Endothelial cell of umbilical vein (primary cell): Measurements from ENCODE around the gene SCN11A. TPM values are rescaled to one million over a fixed set of nuclear protein-coding genes. Genes with fewer than 3 reads are reported as not detected.

Source experiments
- BruUV-seq: library from RNA; stranded (reverse); fragments of 400-500 nt; replicated peaks from 2 replicates; lab custom pipeline; 2021; lab: Mats Ljungman, UMichigan
- CTCF ChIA-PET: fragments of 300-600, 350-600 bp; sonication (Branson Sonifier 250); formaldehyde crosslinking; loops from one replicate; lab custom pipeline; 2021; ENCODE audit warnings: antibody characterized with exemption, inconsistent platforms; lab: Charles Lee
- POLR2A ChIA-PET: fragments of 300-600, 350-600 bp; sonication (Branson Sonifier 250); formaldehyde crosslinking; loops from one replicate; lab custom pipeline; 2021; ENCODE audit warnings: antibody characterized with exemption, inconsistent platforms; lab: Charles Lee
- DNase-seq: peaks from one replicate; pipeline ENCODE4 v3.0.0-alpha.2; 2011; ENCODE audit warnings: low read depth, low spot score
- FAIRE-seq: peaks from 2 replicates; lab custom pipeline; 2011; peaks lifted over from hg19 to GRCh38; lab: Jason Lieb, UNC
- H2AFZ ChIP-seq: 2 replicates; pipeline ENCODE4 v1.6.0; 2012; ENCODE audit warnings: low read depth, low read length, control low read depth, inconsistent platforms
- H3K27ac ChIP-seq: 2 replicates; pipeline ENCODE4 v1.5.1; 2011; ENCODE audit warnings: low read depth, mild to moderate bottlenecking, control low read depth, low read length, moderate library complexity; ENCODE audit not compliant: insufficient read depth
- H3K27me3 ChIP-seq, 2 experiments: 2 replicates each; pipeline versions ENCODE4 v1.6.0 to v1.6.1; 2011; ENCODE audit warnings: low read length in 2 of 2, mixed read lengths in 1 of 2; ENCODE audit not compliant: control insufficient read depth in 2 of 2, insufficient read depth in 2 of 2
- H3K36me3 ChIP-seq, 2 experiments: 2 replicates in 1 of 2; 3 replicates in 1 of 2; pipeline ENCODE4 v1.5.1; 2011; ENCODE audit warnings: low read length in 2 of 2, mild to moderate bottlenecking in 1 of 2, moderate library complexity in 1 of 2; ENCODE audit not compliant: control insufficient read depth in 2 of 2, insufficient read depth in 2 of 2; ENCODE audit errors: extremely low read depth in 1 of 2
- H3K4me1 ChIP-seq: 3 replicates; pipeline ENCODE4 v1.5.1; 2011; ENCODE audit warnings: mild to moderate bottlenecking, low read length; ENCODE audit not compliant: control insufficient read depth, insufficient read depth; ENCODE audit errors: extremely low read depth
- H3K4me2 ChIP-seq: 2 replicates; pipeline ENCODE4 v1.6.1; 2011; ENCODE audit warnings: low read length, control low read depth, mixed read lengths; ENCODE audit not compliant: insufficient read depth
- H3K4me3 ChIP-seq, 3 experiments: fragments of 200-600 bp in 1 of 3; sonication (generic), shearing (Covaris generic) in 1 of 3; replicated peaks in 1 of 3; 2 replicates each; pipeline ENCODE4 v1.5.1; 2011 to 2016; ENCODE audit warnings: control low read depth in 3 of 3, low read length in 3 of 3, mild to moderate bottlenecking in 2 of 3, inconsistent platforms in 1 of 3, low read depth in 1 of 3, moderate library complexity in 1 of 3; ENCODE audit not compliant: insufficient read depth in 1 of 3
- H3K79me2 ChIP-seq: 2 replicates; pipeline ENCODE4 v1.6.0; 2012; ENCODE audit warnings: low read length, inconsistent platforms; ENCODE audit not compliant: control insufficient read depth, insufficient read depth
- H3K9ac ChIP-seq: replicated peaks from 2 replicates; pipeline ENCODE3; 2011; ENCODE audit warnings: low read length, control low read depth; ENCODE audit not compliant: insufficient read depth; ENCODE audit errors: extremely low read depth
- H3K9me1 ChIP-seq: replicated peaks from 3 replicates; pipeline ENCODE4 v1.6.0; 2011; ENCODE audit warnings: mild to moderate bottlenecking, low read length; ENCODE audit not compliant: control insufficient read depth, insufficient read depth; ENCODE audit errors: extremely low read depth
- H3K9me3 ChIP-seq: replicated peaks from 2 replicates; pipeline ENCODE4 v1.5.1; 2012; ENCODE audit warnings: low read length, inconsistent platforms; ENCODE audit not compliant: control insufficient read depth, insufficient read depth
- H4K20me1 ChIP-seq: replicated peaks from 2 replicates; pipeline ENCODE3; 2011; ENCODE audit warnings: mild to moderate bottlenecking, low read length; ENCODE audit not compliant: control insufficient read depth, insufficient read depth; ENCODE audit errors: extremely low read depth
- CTCF ChIP-seq, 2 donors: IDR thresholded peaks; 1 replicate in 1 of 2; 2 replicates in 1 of 2; pipeline ENCODE4 v1.5.1; 2011; ENCODE audit warnings: low read length in 2 of 2, mild to moderate bottlenecking in 2 of 2, moderate library complexity in 2 of 2, control low read depth in 1 of 2, inconsistent platforms in 1 of 2, low read depth in 1 of 2; ENCODE audit not compliant: insufficient read depth in 1 of 2; ENCODE audit errors: extremely low read depth in 1 of 2
- EZH2 ChIP-seq: IDR thresholded peaks from 2 replicates; pipeline ENCODE4 v1.6.1; 2012; ENCODE audit warnings: borderline replicate concordance, low read depth, mild to moderate bottlenecking, moderate library complexity, low read length, inconsistent platforms; ENCODE audit not compliant: severe bottlenecking
- FOS ChIP-seq: IDR thresholded peaks from 2 replicates; pipeline ENCODE4 v1.6.1; 2011; ENCODE audit warnings: mild to moderate bottlenecking, low read length, moderate library complexity, borderline replicate concordance; ENCODE audit not compliant: insufficient read depth
- GATA2 ChIP-seq: IDR thresholded peaks from 2 replicates; pipeline ENCODE4 v1.7.0; 2011; ENCODE audit warnings: low read depth, mild to moderate bottlenecking, moderate library complexity, mixed read lengths, low read length; ENCODE audit not compliant: insufficient read length, insufficient read depth
- JUN ChIP-seq: IDR thresholded peaks from 2 replicates; pipeline ENCODE4 v1.6.1; 2011; ENCODE audit warnings: borderline replicate concordance, low read depth; ENCODE audit not compliant: insufficient read length, insufficient read depth
- MYC ChIP-seq: IDR thresholded peaks from one replicate; pipeline ENCODE4 v1.6.1; 2011; ENCODE audit warnings: mild to moderate bottlenecking, low read depth, low read length
- POLR2A ChIP-seq: IDR thresholded peaks from 2 replicates; pipeline ENCODE4 v1.6.1; 2012; ENCODE audit warnings: low read depth, mild to moderate bottlenecking, control low read depth, low read length
- POLR2AphosphoS5 ChIP-seq: IDR thresholded peaks from 2 replicates; pipeline ENCODE4 v1.6.1; 2012; ENCODE audit warnings: low read depth, mild to moderate bottlenecking, control low read depth, low read length, moderate library complexity; ENCODE audit not compliant: insufficient read depth
- dilution Hi-C: fragments of 300-500 bp; cut with MboI; formaldehyde crosslinking; loops from one replicate; pipeline ENCODE4 v1.15.0; 2019; ENCODE audit warnings: low sequenced_read_pairs; ENCODE audit not compliant: extremely low pct_ligation_motif_present
- intact Hi-C: fragments of 100-400 bp; cut with micrococcal nuclease; formaldehyde crosslinking; loops from one replicate; pipeline ENCODE4 v1.10.0; 2022
- polyA plus RNA-seq, 4 experiments: library from polyadenylated mRNA; depleted of rRNA in 3 of 4; stranded (reverse) in 3 of 4; unstranded in 1 of 4; fragments of >200 nt; gene quantifications; 2 replicates each; pipeline versions ENCODE4 v1.2.1 to v1.2.3, GENCODE V29; 2011 to 2012; ENCODE audit warnings: missing spikeins in 1 of 4
- total RNA-seq: library from RNA; stranded (reverse); gene quantifications from 2 replicates; pipeline ENCODE4 v1.2.3, GENCODE V29; 2021
- TF ChIP-seq, protein P1 (sequence below): IDR thresholded peaks from 2 replicates; pipeline ENCODE4 v1.6.1; 2011; ENCODE audit not compliant: insufficient read depth, insufficient read length

The SCN11A gene
- total and polyA plus RNA-seq, 2 donors (not counting 3 experiments of a cell fraction or from before 2014, with no cell fraction given) = 0.06 to 0.07 TPM

DNA sequence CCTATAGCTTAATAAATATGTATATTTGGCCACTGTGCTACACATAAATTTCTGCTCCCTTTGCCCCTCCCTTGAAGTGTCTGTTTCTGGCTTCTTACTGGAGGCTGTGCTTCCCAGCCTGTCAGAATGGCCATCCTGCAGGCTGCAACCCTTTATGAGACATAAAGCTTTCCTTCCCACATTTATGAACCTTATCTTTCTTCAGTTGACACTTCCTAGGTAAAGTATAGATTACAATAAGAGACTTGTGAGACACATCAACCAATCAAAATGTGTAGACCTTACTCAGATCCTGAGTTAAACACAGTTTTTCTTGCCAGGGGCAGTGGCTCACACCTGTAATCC, 29.5 kb downstream of the SCN11A start:
- no peaks in the 10 kb centered on the region for H3K79me2 ChIP-seq
- no peak overlapping the region for H2AFZ ChIP-seq
- dilution Hi-C loops = no loop called here
- intact Hi-C loops = no loop called here
- H4K20me1 ChIP-seq = no peaks in the 10 kb centered on the region
- DNase-seq = no peak
- H3K4me1 ChIP-seq = no peaks in the 10 kb centered on the region
- no peak overlapping the region for H3K27ac ChIP-seq
- H3K4me2 ChIP-seq = no peak overlapping the region
- H3K9ac ChIP-seq = no peak overlapping the region
- no peak for FAIRE-seq
- TF ChIP-seq EZH2 = no peak
- TF ChIP-seq, protein P1, sequence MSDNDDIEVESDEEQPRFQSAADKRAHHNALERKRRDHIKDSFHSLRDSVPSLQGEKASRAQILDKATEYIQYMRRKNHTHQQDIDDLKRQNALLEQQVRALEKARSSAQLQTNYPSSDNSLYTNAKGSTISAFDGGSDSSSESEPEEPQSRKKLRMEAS = no peak
- no peak for TF ChIP-seq JUN
- no peak for TF ChIP-seq GATA2
- no peak for TF ChIP-seq CTCF (IDR thresholded peaks at IDR 0.05; ENCODE audit: extremely low read depth in 1 of 2, insufficient read depth in 1 of 2, low read depth in 1 of 2, low read length in 2 of 2)
- TF ChIP-seq POLR2A = no peak
- TF ChIP-seq POLR2AphosphoS5 = no peak
- TF ChIP-seq MYC = no peak
- no peak for TF ChIP-seq FOS
- no peaks in the 10 kb centered on the region for H3K9me1 ChIP-seq
- POLR2A ChIA-PET = no interaction called here
- no TSS peak for BruUV-seq
- H3K27me3 ChIP-seq = peaks cover 4 to 11% of the 10 kb centered on the region in 2 experiments
- no peaks in the 10 kb centered on the region for H3K9me3 ChIP-seq
- CTCF ChIA-PET = interaction anchor here (1.0 to 2.2 kb wide), 4 partner anchors 8 to 501 kb away, joined by 3 to 10 read pairs (median 4); no protein-coding TSS in a partner anchor
- no peak overlapping the region for H3K4me3 ChIP-seq
- H3K36me3 ChIP-seq = no peaks in the 10 kb centered on the region
